ENCODE measurements around the gene MED25.

The MED25 gene

DNA sequence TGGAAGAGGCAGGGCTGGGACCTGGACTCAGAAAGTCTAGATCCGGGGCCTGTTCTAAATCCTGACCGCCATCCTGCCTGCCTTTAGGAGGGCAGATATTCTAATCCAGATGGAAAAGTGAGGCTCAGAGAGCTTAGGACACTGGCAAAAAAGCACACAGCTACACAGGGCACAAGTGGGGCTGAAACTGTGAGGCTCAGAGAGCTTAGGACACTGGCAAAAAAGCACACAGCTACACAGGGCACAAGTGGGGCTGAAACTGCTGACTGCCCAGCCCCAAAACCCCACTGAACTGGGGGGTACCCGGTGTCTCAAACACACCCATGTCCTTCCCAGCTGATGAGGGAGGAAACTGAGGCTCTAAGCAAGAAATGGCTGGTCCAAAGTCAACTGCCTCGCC lies 57.1 kb downstream of the MED25 start:
- DNase-seq, result no peak

DNA sequence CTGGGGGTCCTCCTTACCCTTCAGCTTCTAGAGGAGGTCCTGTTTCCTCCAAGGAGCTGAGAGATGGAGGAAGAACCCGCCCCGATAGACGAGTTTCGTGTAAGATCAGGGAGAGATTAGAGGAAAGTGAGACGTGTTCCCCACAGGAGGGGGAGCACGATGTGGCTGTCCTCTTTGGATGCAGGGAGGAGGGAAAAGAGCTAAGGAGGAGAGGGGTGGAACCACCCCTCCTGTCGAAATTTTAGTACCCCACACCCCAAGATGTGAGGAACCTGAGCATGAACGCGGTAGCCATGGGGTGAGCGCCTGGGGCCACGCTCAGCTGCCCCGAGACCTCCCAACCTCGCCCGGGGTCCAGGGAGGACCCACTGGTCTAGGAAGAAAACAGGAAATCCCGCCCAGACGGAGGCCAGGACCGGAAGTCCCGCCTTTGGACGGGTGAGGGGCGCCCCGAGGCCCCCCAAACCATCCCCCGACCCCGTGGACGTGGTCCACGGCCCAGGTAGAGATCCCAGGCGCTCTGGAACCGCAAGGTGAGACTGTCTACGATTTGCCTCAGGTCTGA lies 57.9 kb downstream of the MED25 start:
- DNase-seq, result no peak

DNA sequence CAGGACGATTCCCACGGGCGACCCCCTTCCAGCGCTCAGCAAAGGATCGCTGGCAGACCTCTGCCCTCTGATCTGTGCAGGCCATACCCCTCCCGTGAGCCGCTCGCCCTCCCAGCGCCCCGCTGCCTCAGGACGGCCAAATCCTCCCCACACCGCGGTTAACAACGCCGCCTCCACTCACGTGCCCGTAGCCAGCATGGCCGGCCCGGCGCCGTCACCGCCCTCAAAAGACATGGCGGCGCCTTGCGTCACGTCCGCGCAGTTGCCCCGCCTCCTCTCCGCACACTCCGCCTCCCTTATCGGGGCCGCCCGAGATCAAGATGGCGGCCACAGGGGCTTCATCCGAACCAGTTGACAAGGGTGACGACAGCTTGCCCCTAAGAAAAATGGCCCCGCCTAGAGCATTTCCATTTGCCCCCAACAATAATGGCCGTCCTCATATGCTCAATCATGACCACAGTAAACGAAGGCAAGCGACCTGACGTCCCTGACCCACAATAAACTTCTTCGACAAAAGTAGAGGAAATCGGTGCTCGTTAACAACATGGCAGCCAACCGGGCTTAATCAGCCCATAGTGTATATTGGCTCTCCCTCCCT lies 58.4 kb downstream of the MED25 start:
- peak; percentile 98 for DNase-seq

DNA sequence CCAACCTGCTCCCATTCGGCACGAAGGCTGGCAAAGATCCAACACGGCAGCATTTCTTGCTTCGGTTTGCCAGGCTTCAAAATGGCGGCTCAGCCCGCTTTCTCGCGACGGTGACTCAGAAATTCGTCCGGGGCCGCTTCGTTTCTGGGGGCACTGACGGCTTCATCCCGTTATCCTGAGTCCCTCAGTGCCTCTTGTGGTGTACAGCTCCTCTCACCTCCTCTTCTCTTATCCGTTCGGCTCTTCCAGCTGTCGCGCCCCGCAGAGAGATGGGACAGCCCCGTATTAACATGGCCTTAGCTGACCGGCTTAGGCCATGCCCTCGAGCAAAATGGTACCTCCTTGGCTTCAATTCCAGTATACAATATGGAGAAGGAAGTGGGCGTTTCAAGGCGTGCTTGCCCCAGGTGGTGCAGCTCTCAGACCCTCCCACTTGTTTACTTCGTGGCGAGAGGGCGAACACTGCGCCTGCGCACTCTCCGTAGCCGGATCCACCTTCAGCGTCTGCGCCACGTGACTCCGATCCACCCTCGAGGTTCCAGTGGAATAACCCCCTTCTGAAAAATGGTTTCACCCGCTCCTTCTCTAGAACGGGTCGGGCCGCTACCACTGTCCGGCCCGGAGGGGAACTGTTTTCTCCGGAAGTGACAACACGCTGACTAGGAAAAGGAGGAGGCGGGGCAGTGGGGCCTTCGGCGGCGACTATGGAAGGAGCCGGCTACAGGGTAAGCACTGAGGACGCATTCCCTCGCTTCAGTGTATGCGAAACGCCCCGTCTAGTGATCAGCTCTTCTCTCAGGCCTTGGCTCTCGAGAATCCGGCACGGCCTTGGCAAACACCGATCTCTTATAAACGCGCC lies 59.2 kb downstream of the MED25 start, which contains the start of the genes AKT1S1 and TBC1D17:
AKT1S1 (minus strand) TSS at position 336 of the 859 bp plus-strand sequence. CDS start 4,060 bp downstream, outside the sequence.
TBC1D17 (plus strand) TSS at position 683 of the 859 bp plus-strand sequence; CDS start at position 705, 22 bp downstream.
- peak; percentile 99 for DNase-seq

DNA sequence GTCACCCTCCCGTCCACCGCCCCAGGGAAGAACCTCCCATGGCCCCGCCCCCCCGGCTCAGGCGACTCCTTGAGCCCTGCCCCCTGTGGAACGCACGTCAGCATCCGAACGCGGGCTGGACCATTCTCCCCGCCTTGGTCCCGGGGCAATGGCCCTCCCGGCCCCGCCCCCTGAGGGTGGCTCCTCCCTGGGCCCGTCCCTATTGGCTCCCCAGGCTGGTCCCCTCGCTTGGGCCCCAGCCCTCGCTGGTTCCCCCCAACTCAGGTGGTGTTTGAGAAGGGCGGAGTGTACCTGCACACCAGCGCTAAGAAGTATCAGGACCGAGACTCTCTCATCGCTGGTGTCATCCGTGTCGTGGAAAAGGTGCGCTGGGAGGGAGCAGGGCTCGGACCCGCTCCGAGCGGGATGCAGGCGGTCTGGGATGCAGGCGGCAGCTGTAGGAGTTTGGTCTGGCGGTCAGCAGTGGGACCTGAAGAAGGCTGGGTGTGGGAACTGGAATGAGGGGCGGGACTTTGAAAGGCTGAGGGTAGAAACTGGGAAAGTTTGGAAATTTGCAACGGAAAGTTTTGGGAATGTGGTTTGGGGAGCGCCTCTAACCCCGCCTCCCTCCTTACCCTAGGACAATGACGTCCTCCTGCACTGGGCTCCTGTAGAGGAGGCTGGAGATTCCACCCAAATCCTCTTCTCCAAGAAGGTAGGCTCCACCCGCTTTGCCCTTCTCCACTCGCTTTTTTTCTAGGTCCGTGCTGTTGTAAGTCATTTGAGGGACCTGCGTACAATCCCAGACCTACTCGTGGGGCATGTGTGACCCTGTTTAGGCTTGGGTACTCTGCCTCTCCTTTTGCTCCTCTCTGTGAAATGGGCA lies 60.0 kb downstream of the MED25 start:
- peak; percentile 99 for DNase-seq

DNA sequence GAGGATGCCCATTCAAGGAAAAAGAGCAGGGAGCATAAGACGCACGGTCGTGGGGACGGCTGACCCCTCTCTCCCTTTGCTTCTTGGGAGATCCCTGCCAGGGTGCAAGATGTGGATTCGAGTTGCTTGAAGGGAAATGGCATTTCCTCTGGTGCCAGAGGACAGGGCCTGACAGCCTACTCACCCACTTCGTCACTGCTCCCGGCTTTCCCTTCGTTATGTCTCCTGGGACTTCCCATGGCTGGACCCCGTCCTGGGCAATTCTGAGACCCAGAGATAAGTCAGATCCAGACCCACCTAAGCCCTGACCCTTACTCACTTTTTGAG lies 60.6 kb downstream of the MED25 start:
- DNase-seq, result no peak

DNA sequence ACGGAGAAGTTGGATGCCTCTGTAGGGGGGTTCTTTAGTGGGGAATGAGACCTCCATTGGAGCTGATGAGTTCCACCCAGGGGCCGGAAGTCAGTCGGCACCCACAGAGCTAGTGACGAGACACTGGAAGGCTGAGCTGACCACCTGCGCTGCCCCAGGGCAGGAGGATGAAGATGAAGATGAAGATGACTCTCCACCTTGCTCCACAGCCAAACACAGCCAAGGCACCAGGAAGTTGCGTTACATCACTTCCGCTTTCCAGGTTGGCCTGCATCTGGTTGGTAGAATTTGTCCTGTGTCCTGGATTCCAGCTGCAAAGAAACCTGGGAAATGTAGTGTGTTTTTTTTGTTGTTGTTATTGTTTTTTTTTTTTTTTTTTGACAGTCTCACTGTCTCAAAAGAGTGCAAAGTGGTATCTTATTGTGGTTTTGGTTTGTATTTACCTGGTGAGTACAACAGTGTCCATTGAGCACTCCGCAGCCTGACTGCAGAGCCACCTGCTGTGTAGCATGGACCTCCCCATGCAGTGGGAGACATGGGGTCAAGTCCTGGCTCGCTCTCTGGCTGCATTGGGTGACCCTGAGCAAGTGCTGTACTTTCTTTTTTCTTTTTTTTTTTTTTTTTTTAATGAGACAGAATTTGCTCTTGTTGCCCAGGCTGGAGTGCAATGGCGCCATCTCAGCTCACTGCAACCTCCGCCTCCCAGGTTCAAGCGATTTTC lies 61.3 kb downstream of the MED25 start:
- DNase-seq, result no peak

DNA sequence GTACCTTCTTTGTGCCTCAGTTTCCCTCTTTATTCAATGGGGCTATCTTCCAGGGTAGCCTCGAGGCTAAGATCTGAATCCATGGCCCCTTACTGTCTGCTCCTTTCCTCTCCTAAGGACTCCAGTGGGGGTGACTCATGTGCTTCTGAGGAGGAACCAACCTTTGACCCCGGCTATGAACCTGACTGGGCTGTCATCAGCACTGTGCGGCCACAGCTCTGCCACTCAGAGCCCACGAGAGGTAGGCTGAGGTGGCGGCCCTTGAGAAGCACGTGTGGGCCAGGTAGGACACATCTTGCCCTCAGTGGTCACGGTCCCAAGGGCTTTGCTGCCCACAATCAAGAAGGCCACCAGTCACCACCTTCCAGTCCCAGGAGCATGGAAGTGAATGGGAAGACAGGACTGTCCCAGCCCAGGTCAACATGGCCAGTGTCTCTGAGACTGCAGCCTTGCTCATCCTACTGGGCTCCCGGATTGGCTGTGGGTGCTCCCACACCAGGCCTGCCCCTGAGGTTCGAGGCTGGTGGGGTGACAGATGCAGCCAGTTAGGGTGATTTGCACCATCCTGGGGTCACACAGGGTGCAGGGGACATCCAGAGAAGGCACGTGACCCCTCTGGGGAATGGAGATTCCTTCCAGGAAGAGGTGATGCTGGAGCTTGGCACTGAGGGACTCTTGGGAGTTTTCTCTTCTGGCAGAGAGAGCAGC lies 62.2 kb downstream of the MED25 start:
- DNase-seq, result no peak

DNA sequence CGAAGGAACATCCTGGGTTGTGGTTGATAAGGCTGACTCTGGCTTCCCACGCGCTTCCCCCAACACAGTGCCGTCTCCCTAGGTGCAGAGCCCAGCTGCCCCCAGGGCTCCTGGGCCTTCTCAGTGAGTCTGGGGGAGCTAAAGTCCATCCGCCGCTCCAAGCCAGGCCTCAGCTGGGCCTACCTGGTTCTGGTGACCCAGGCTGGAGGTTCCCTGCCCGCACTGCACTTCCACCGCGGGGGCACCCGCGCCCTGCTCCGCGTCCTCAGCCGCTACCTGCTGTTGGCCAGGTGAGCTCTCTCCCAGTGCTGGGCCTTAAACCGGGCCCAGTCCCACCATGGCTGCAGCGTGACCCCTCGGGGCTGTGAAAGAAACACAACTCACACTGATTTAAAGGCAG lies 63.1 kb downstream of the MED25 start:
- DNase-seq, result no peak

DNA sequence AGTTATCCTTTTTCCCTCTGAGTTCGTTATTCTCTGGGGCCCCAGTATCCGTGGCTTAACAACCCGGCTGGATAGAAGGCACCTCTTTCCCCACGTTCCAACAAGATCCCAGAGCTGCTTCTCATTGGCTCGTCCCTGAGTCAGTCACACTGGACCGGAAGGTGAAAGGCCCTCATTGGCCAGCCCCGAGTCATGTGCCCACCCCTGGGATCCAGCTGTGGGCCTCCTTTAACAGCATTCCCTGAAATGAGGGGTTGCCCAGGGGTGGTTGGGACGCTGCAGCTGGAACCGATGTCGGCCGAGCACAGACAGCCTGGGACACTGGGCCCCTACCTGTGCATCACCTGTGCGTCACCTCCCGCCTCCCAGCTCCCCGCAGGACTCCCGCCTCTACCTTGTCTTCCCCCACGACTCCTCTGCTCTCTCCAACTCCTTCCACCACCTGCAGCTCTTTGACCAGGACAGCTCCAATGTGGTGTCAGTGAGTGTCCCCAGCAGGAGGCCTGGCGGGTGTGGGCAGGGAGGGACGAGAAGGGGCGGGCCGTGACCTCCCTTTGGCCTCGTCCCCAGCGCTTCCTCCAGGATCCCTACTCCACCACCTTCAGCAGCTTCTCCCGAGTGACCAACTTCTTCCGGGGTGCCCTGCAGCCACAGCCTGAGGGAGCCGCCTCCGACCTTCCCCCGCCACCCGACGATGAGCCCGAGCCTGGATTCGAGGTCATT lies 63.7 kb downstream of the MED25 start:
- DNase-seq, result no peak

DNA sequence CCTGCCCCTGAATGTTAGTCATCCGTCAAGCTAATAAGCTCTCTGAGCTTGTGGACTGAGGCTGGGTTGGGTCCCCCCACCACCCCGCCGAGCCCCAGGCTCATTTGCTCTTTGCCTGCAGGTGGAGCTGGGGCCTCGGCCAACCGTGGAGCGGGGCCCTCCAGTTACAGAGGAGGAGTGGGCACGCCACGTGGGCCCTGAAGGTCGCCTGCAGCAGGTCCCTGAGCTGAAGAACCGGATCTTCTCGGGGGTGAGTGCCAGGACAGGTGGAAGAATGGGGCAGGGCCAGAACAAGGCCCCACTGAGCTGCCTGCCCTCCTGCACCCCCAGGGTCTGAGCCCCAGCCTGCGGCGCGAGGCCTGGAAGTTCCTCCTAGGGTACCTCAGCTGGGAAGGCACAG lies 64.6 kb downstream of the MED25 start:
- no peak for DNase-seq

DNA sequence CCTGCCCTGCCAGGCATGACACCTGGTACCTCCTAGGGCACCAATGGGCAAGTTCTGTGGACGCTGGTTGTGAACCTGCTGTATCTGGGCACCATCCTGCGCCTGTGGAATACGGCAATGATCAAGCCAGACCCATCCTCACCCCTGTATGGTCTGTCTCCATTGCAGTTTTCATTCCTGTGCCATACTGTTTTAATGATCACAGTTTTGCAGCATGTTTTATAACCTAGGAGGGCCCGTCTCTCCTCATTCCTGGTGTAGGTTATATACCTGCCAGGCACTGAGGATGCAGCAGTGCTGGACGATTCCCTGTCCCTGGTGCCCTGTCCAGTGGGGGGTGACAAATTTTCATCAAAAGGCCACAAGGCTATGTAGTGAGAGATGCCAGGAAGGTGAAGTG lies 65.0 kb downstream of the MED25 start:
- DNase-seq, result no peak

DNA sequence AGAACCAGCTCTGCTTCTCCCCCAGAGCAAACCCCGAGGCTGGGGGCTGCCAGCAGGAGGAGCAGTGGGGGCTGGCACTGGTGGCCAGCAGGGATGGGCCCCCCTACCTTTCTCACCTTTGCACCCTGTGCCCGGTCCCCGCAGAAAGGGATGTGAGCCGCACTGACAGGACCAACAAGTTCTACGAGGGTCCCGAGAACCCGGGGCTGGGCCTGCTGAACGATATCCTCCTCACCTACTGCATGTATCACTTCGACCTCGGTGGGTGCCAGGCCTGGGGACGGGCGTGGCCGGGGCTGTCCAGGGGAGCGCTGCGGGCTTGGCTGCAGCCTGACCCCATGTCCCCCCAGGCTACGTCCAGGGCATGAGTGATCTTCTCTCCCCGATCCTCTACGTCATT lies 66.0 kb downstream of the MED25 start:
- no peak for DNase-seq

DNA sequence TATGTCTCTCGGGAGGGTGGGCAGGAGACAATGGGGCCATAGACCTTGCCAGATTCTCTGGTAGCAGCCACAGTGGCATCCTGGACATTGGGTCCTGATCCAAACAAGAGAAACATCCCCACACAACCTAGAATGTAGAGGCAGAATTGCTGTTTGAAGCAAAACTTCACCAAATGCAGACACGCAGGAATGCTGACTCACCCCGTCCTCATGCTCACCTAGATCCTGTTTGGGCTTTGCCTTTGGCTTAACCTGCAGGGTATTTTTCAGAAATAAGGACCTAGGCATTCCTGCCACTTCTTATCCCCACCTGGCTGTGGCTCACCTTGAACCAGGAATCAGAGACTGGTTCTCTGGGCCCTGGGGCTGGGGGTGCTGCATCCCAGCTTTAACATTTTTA lies 66.7 kb downstream of the MED25 start:
- no peak for DNase-seq
